HG03095 (cell line): Measurements from ENCODE around the gene PDLIM5.
"Not testable (repeated sequence)": the region's sequence is repeated elsewhere in the genome, so short reads cannot be mapped to it uniquely, and the experiment has no call there.

Experiments
- ATAC-seq: cut with Tn5 transposase; IDR thresholded peaks from one replicate; pipeline ENCODE4 v1.9.1; 2021; ENCODE audit warnings: moderate library complexity; ENCODE audit not compliant: unreplicated experiment

PDLIM5 gene

GRCh38 chr4:94639298-94639697 is 187.6 kb downstream of the PDLIM5 start:
- no peak for ATAC-seq

GRCh38 chr4:94640151-94640550 is 188.4 kb downstream of the PDLIM5 start:
- ATAC-seq: no peak

- ATAC-seq: no peak
Measured at GRCh38 chr4:94641702-94642560, 190.2 kb downstream of the PDLIM5 start.

DNA sequence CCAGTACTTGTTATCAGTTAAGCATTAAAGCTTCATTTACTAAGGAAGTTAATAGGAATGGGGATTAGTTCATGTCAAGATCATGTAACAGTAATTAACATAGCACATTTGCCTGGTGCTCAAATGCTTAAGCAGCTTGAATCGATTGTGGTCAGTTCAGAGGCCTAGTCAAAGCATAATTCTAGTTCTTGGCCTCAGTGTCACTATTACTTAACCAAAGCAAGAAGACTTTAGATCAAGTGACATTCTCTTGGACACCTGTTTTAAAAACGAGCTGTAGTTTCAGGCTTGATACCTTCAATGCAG is 190.8 kb downstream of the PDLIM5 start:
- no peak for ATAC-seq

DNA sequence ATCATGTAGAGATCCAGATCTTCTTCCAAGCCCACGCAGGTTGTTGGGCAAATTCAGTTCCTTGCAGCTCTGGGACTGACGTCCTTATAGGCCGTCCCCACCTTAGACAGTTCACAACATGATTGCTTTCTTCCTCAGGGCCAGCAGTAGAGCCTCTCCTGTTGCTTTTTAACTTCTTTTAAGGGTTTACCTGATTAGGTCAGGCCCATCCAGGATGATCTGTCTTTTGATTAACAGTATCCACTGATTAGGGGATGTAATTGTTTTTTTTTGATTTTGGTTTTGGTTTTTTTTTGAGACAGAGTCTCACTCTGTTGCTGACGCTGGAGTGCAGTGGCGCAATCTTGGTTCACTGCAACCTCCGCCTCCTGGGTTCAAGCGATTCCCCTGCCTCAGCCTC is 197.0 kb downstream of the PDLIM5 start:
- no peak for ATAC-seq

DNA sequence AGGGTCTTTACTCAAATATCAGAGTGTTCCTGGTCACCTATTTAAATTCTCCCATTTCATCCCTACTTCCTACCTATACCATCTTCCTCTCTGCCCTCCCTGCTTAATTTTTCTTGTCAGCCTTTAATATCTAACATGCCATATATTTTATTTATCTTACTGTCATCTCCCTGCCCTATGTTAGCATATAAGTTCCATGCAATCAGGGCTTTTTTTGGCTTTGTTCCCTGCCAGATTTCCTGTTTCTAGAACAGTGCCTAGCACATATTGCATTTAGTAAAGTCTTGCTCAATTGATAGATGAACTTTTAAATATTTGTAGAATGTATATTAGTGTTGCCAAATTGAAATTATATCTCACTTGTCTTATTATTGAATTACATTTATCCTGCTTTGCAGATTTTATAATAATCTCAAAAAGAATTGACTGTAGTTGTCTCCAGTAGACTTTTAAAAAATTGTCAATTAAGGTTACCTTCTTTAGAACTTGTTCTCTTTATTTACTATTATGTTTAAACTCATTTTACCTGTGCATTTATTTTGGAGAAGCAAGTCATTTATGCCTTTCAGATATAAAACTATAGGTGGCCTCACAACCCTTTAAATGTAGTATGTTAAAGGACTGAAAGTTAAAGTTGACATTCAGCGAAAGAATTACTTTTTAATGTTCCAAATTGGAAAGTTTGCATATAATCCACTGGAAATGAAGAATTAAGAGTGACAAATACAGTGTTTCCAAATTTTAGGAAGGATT is 197.8 kb downstream of the PDLIM5 start:
- no peak for ATAC-seq

GRCh38 chr4:94650134-94650495 is 198.4 kb downstream of the PDLIM5 start:
- no peak for ATAC-seq

- ATAC-seq: no peak
Measured at GRCh38 chr4:94650690-94651089, 198.9 kb downstream of the PDLIM5 start.

GRCh38 chr4:94653095-94653649 is 201.4 kb downstream of the PDLIM5 start:
- no peak for ATAC-seq

- no peak for ATAC-seq
Measured at GRCh38 chr4:94653984-94654609, 202.4 kb downstream of the PDLIM5 start.

GRCh38 chr4:94654714-94655113 is 203.0 kb downstream of the PDLIM5 start:
- no peak for ATAC-seq

- no peak for ATAC-seq
Measured at GRCh38 chr4:94660614-94661013, 208.9 kb downstream of the PDLIM5 start.

GRCh38 chr4:94665021-94665420 is 213.3 kb downstream of the PDLIM5 start:
- ATAC-seq: not testable (repeated sequence)

- no peak for ATAC-seq
Measured at GRCh38 chr4:94665500-94666404, 214.0 kb downstream of the PDLIM5 start.

- no peak for ATAC-seq
Measured at GRCh38 chr4:94668724-94669123, 217.0 kb downstream of the PDLIM5 start.

DNA sequence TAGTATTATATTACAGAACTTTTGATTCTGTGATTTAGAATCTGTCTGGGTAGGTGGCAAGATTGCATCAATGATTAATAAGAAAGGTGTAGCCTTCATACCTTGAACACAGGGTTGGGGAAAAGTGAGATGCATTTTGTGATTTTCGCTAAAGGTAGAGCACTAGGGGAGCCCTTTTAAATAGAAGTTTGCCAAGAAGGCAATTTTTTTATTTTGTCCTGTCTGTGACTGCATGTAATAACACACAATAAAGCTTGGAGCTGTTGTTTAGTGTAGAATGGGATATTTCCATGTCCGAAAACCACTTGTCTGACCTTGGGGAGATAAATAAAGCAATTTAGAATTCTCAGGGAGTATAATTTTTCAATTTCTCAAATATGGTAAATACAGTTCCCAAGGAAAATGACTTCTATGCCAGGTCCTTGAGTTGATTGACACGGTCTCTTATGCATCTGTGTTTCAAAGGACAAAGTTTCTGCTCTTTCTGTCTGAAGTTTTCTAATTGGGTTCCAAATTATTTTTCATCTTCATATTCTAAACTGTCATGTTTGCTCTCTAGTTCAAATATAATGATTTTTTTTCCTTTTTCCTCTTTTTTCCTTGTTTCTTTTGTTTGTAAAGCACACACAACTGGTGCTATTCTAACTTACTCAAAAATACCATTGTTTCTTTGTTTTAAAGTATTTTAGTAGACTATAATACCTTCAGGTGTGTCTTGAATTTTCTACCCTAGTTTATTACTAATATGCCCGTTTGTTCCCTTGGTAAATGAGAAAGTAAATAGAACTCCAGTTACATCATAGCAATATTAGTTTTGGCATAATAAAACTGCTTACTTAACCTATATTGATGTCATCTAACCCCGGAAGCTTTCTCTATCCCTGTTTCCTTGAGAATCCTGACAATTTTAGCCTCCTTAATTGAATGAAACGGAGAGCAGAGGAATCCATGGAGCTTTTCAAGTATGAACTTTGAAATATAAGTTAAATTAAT is 218.2 kb downstream of the PDLIM5 start:
- no peak for ATAC-seq

DNA sequence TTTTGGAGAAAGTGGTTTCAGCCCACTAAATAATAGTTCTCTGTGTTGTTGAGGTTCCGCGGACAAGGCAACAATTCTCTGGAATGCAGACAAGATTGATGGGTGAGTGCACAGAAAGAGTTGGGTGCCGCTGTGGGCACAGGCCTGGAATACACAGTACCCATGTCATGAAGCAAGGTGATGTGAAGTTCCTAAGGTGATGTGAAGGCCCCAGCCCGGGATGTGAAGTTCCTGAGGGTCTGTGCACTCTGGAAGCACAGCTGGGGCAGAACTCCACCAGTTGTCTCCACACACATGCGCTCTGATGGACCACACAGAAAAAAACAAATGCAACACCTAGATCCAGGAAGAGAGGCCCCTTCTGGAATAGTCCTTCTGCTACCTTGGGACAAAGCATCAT is 219.4 kb downstream of the PDLIM5 start:
- ATAC-seq: no peak

GRCh38 chr4:94673961-94674360 is 222.2 kb downstream of the PDLIM5 start:
- no peak for ATAC-seq

- ATAC-seq: no peak
Measured at GRCh38 chr4:94676970-94677369, 225.2 kb downstream of the PDLIM5 start.
